Activated naive CD4-positive, alpha-beta T cell treated with anti-CD3 and anti-CD28 coated beads for 36 hours (primary cell): ENCODE results near the gene ZNF497. TPM values are rescaled to one million over a fixed set of nuclear protein-coding genes. Genes with fewer than 3 reads are reported as not detected.
"Not testable (repeated sequence)": the region's sequence is repeated elsewhere in the genome, so short reads cannot be mapped to it uniquely, and the experiment has no call there.

Source experiments
- CTCF ChIA-PET: fragments of 350-600 bp; sonication (Branson Sonifier 250); formaldehyde crosslinking; loops from one replicate; lab custom pipeline; 2021; ENCODE audit warnings: antibody characterized with exemption; lab: Charles Lee
- DNase-seq: peaks from one replicate; pipeline ENCODE4 v3.0.0-alpha.2; 2020
- H3K27ac Mint-ChIP-seq: one replicate; pipeline ENCODE4 v1.8.0; 2021; ENCODE audit warnings: mild to moderate bottlenecking, mixed read lengths
- H3K27me3 Mint-ChIP-seq: one replicate; pipeline ENCODE4 v1.8.0; 2021; ENCODE audit warnings: low read depth, mixed read lengths
- H3K36me3 Mint-ChIP-seq: one replicate; pipeline ENCODE4 v1.8.0; 2021; ENCODE audit warnings: low read depth, mixed read lengths
- H3K4me1 Mint-ChIP-seq: one replicate; pipeline ENCODE4 v1.8.0; 2021; ENCODE audit warnings: low read depth, mixed read lengths
- H3K4me3 Mint-ChIP-seq: one replicate; pipeline ENCODE4 v1.8.0; 2021; ENCODE audit warnings: mild to moderate bottlenecking, moderate library complexity, mixed read lengths
- H3K9me3 Mint-ChIP-seq: one replicate; pipeline ENCODE4 v1.8.0; 2021; ENCODE audit warnings: mixed read lengths
- intact Hi-C: fragments of 100-400 bp; cut with micrococcal nuclease; formaldehyde crosslinking; loops from one replicate; pipeline ENCODE4 v1.15.1; 2023
- total RNA-seq, 2 experiments: library from RNA; stranded (reverse); gene quantifications; one replicate each; pipeline ENCODE4 v1.2.3, GENCODE V29; 2021

The ZNF497 gene
- total RNA-seq, 2 experiments from 2014 or later: 0.40 to 0.41 TPM

- H3K4me1 Mint-ChIP-seq: no peaks in the 10 kb centered on the region
- H3K27ac Mint-ChIP-seq: no peak within 1 kb of the TSS
- H3K9me3 Mint-ChIP-seq: no peaks in the 10 kb centered on the region
- H3K4me3 Mint-ChIP-seq: no peak within 1 kb of the TSS
- peak; percentile 95 for DNase-seq
- intact Hi-C loops: loop anchor here (1.0 to 5.0 kb wide), 12 partner anchors 22 to 217 kb away; partner anchors contain the start of genes ERVK3-1, TRIM28, ZBTB45 and ZNF132
- no peaks in the 10 kb centered on the region for H3K27me3 Mint-ChIP-seq
- no peaks in the 10 kb centered on the region for H3K36me3 Mint-ChIP-seq
- CTCF ChIA-PET: interaction anchor here (1.3 kb wide), 1 partner anchor 18 kb away, joined by 3 read pairs; no protein-coding TSS in a partner anchor
Observed at GRCh38 chr19:58326914-58327726, 35.4 kb downstream of the ZNF497 start, which contains the start of gene ZSCAN22. TSS of gene ZSCAN22 (plus strand) at chr19:58326994. CDS start at chr19:58334803, 7,809 bp downstream.

GRCh38 chr19:58326501-58326913 is 36.0 kb downstream of the ZNF497 start:
- Mint-ChIP-seq H3K4me1 (no peaks in the 10 kb centered on the region), H3K36me3 (peaks cover 1% of the 10 kb centered on the region), H3K9me3 (no peaks in the 10 kb centered on the region), H3K27ac (no peak overlapping the region), H3K4me3 (no peak overlapping the region), H3K27me3 (no peaks in the 10 kb centered on the region)
- DNase-seq: no peak
- intact Hi-C loops: loop anchor here (1.0 to 5.0 kb wide), 11 partner anchors 21 to 218 kb away; partner anchors contain the start of genes ERVK3-1, TRIM28, ZBTB45 and ZNF132
- CTCF ChIA-PET: interaction anchor here (1.3 kb wide), 1 partner anchor 17 kb away, joined by 3 read pairs; no protein-coding TSS in a partner anchor

GRCh38 chr19:58325311-58326022 is 37.1 kb downstream of the ZNF497 start:
- H3K27ac Mint-ChIP-seq: no peak overlapping the region
- intact Hi-C loops: loop anchor here (1.0 to 5.0 kb wide), 11 partner anchors 20 to 219 kb away; partner anchors contain the start of genes ERVK3-1, TRIM28, ZBTB45 and ZNF132

GRCh38 chr19:58319241-58319640 is 43.3 kb downstream of the ZNF497 start:
- H3K27ac Mint-ChIP-seq: no peak overlapping the region
- H3K27me3 Mint-ChIP-seq: no peaks in the 10 kb centered on the region
- DNase-seq: no peak
- intact Hi-C loops: no loop called here
- no peaks in the 10 kb centered on the region for H3K4me1 Mint-ChIP-seq
- CTCF ChIA-PET: no interaction called here
- H3K36me3 Mint-ChIP-seq: peaks cover 22% of the 10 kb centered on the region
- H3K4me3 Mint-ChIP-seq: no peak overlapping the region
- H3K9me3 Mint-ChIP-seq: peaks cover 2% of the 10 kb centered on the region

More at GRCh38 chr19:58325311-58326022, 37.1 kb downstream of the ZNF497 start:
- Mint-ChIP-seq H3K4me1 (no peaks in the 10 kb centered on the region), H3K4me3 (no peak overlapping the region), H3K36me3 (peaks cover 1% of the 10 kb centered on the region), H3K9me3 (no peaks in the 10 kb centered on the region), H3K27me3 (no peaks in the 10 kb centered on the region)
- CTCF ChIA-PET: no interaction called here
- no peak for DNase-seq

- no peaks in the 10 kb centered on the region for H3K4me1 Mint-ChIP-seq
- H3K4me3 Mint-ChIP-seq: no peak overlapping the region
- intact Hi-C loops: no loop called here
- peaks cover 2% of the 10 kb centered on the region for H3K9me3 Mint-ChIP-seq
- H3K27ac Mint-ChIP-seq: no peak overlapping the region
- H3K27me3 Mint-ChIP-seq: no peaks in the 10 kb centered on the region
- peaks cover 30% of the 10 kb centered on the region for H3K36me3 Mint-ChIP-seq
- CTCF ChIA-PET: interaction anchor here (0.9 kb wide), 1 partner anchor 15 kb away, joined by 3 read pairs; no protein-coding TSS in a partner anchor
- no peak for DNase-seq
Observed at GRCh38 chr19:58318297-58318696, 44.3 kb downstream of the ZNF497 start.

GRCh38 chr19:58317476-58318072 is 45.0 kb downstream of the ZNF497 start:
- H3K27me3 Mint-ChIP-seq: no peaks in the 10 kb centered on the region
- no peak overlapping the region for H3K4me3 Mint-ChIP-seq
- peak; percentile 30 for DNase-seq
- H3K27ac Mint-ChIP-seq: no peak overlapping the region
- CTCF ChIA-PET: interaction anchor here (0.9 kb wide), 1 partner anchor 16 kb away, joined by 3 read pairs; no protein-coding TSS in a partner anchor
- H3K9me3 Mint-ChIP-seq: peaks cover 2% of the 10 kb centered on the region
- peaks cover 37% of the 10 kb centered on the region for H3K36me3 Mint-ChIP-seq
- intact Hi-C loops: no loop called here
- H3K4me1 Mint-ChIP-seq: no peaks in the 10 kb centered on the region

GRCh38 chr19:58315580-58315979 is 47.0 kb downstream of the ZNF497 start:
- no peak for DNase-seq
- no peak overlapping the region for H3K4me3 Mint-ChIP-seq
- no peak overlapping the region for H3K27ac Mint-ChIP-seq
- CTCF ChIA-PET: no interaction called here
- H3K27me3 Mint-ChIP-seq: no peaks in the 10 kb centered on the region
- H3K36me3 Mint-ChIP-seq: peaks cover 50% of the 10 kb centered on the region
- intact Hi-C loops: no loop called here
- peaks cover 2% of the 10 kb centered on the region for H3K9me3 Mint-ChIP-seq
- no peaks in the 10 kb centered on the region for H3K4me1 Mint-ChIP-seq

- no peak overlapping the region for H3K4me3 Mint-ChIP-seq
- H3K36me3 Mint-ChIP-seq: peaks cover 82% of the 10 kb centered on the region
- no peaks in the 10 kb centered on the region for H3K27me3 Mint-ChIP-seq
- intact Hi-C loops: no loop called here
- H3K9me3 Mint-ChIP-seq: peaks cover 4% of the 10 kb centered on the region
- DNase-seq: no peak
- peaks cover 24% of the 10 kb centered on the region for H3K4me1 Mint-ChIP-seq
- no peak overlapping the region for H3K27ac Mint-ChIP-seq
- CTCF ChIA-PET: interaction anchor here (0.6 to 1.0 kb wide), 2 partner anchors 10 to 87 kb away, joined by 3 read pairs; no protein-coding TSS in a partner anchor
Observed at GRCh38 chr19:58311345-58311865, 51.1 kb downstream of the ZNF497 start.

GRCh38 chr19:58310685-58311084 is 51.9 kb downstream of the ZNF497 start:
- CTCF ChIA-PET: interaction anchor here (0.6 to 1.0 kb wide), 2 partner anchors 11 to 86 kb away, joined by 3 read pairs; no protein-coding TSS in a partner anchor
- H3K4me1 Mint-ChIP-seq: peaks cover 32% of the 10 kb centered on the region
- H3K27ac Mint-ChIP-seq, H3K27me3 Mint-ChIP-seq, H3K4me3 Mint-ChIP-seq, intact Hi-C loops, H3K9me3 Mint-ChIP-seq: not testable (repeated sequence)
- DNase-seq: peak; percentile 33
- peaks cover 82% of the 10 kb centered on the region for H3K36me3 Mint-ChIP-seq

GRCh38 chr19:58307736-58308135 is 54.8 kb downstream of the ZNF497 start:
- peaks cover 46% of the 10 kb centered on the region for H3K4me1 Mint-ChIP-seq
- H3K4me3 Mint-ChIP-seq: no peak overlapping the region
- CTCF ChIA-PET: interaction anchor here (0.6 kb wide), 1 partner anchor 179 kb away, joined by 3 read pairs; no protein-coding TSS in a partner anchor
- no peak for DNase-seq
- peaks cover 65% of the 10 kb centered on the region for H3K36me3 Mint-ChIP-seq
- no peak overlapping the region for H3K27ac Mint-ChIP-seq
- intact Hi-C loops: no loop called here
- H3K9me3 Mint-ChIP-seq: peaks cover 6% of the 10 kb centered on the region
- H3K27me3 Mint-ChIP-seq: no peaks in the 10 kb centered on the region

- H3K36me3 Mint-ChIP-seq: peaks cover 63% of the 10 kb centered on the region
- peaks cover 46% of the 10 kb centered on the region for H3K4me1 Mint-ChIP-seq
- H3K27ac Mint-ChIP-seq: peak overlapping the region; percentile 99
- H3K27me3 Mint-ChIP-seq: no peaks in the 10 kb centered on the region
- no peak for DNase-seq
- CTCF ChIA-PET: interaction anchor here (1.0 to 1.6 kb wide), 2 partner anchors 77 to 124 kb away, joined by 4 to 5 read pairs; partner anchors contain the start of gene ZNF544
- peak overlapping the region; percentile 100 for H3K4me3 Mint-ChIP-seq
- H3K9me3 Mint-ChIP-seq: peaks cover 9% of the 10 kb centered on the region
- intact Hi-C loops: loop anchor here (1.0 kb wide), 9 partner anchors 20 to 829 kb away; partner anchors contain the start of genes TRIM28, ZNF274, ZNF584 and ZNF772
Observed at GRCh38 chr19:58305932-58306323, 56.6 kb downstream of the ZNF497 start.
